Sigmoid colon (tissue), 7 donors: ENCODE data around the gene SPATA2L. TPM values are rescaled to one million over a fixed set of nuclear protein-coding genes. Genes with fewer than 3 reads are reported as not detected.
"Not testable (repeated sequence)": the region's sequence is repeated elsewhere in the genome, so short reads cannot be mapped to it uniquely, and the experiment has no call there.

Source experiments
- DNase-seq: peaks from one replicate; pipeline ENCODE4 v3.0.0-alpha.2; 2019
- H3K27ac ChIP-seq, 4 donors: fragments of 200-600 bp; sonication (generic); one replicate each; pipeline ENCODE4 v1.5.1; 2016 to 2019; ENCODE audit warnings: mild to moderate bottlenecking in 1 of 4
- H3K27me3 ChIP-seq, 3 donors: fragments of 200-600 bp; sonication (generic); one replicate each; pipeline ENCODE4 v1.5.1; 2019; ENCODE audit warnings: mild to moderate bottlenecking in 1 of 3
- H3K36me3 ChIP-seq, 4 donors: fragments of 200-600 bp; sonication (generic); one replicate each; pipeline ENCODE4 v1.5.1; 2016 to 2019
- H3K4me1 ChIP-seq, 4 donors: fragments of 200-600 bp; sonication (generic); one replicate each; pipeline ENCODE4 v1.5.1; 2017 to 2019
- H3K4me3 ChIP-seq, 4 donors: fragments of 200-600 bp; sonication (generic); one replicate each; pipeline ENCODE4 v1.5.1; 2017 to 2019; ENCODE audit warnings: mild to moderate bottlenecking in 2 of 4, moderate library complexity in 1 of 4
- H3K9me3 ChIP-seq, 4 donors: fragments of 200-600 bp in 3 of 4; sonication (generic) in 3 of 4; one replicate each; pipeline versions ENCODE4 v1.5.1 to v1.6.1; 2013 to 2019
- EP300 ChIP-seq, 4 donors: sonication (generic); formaldehyde crosslinking; IDR thresholded peaks; one replicate each; pipeline ENCODE4 v1.6.1; 2017; ENCODE audit warnings: antibody characterized with exemption in 4 of 4
- POLR2A ChIP-seq, 2 donors: fragments of 450-650 bp; IDR thresholded peaks; one replicate each; pipeline ENCODE4 v1.6.1; 2016; ENCODE audit warnings: antibody characterized with exemption in 2 of 2, mild to moderate bottlenecking in 2 of 2, moderate library complexity in 2 of 2
- POLR2AphosphoS5 ChIP-seq, 4 donors: sonication (generic); formaldehyde crosslinking; IDR thresholded peaks; one replicate each; pipeline ENCODE4 v1.6.1; 2017; ENCODE audit warnings: antibody characterized with exemption in 4 of 4
- WGBS, 2 donors: extraction: QIAGEN DNeasy Blood & Tissue Kit; methylation state at CpG; one replicate each; pipeline ENCODE4 v1.1.7; 2013; 5-methylcytosine and 5-hydroxymethylcytosine counted together
- intact Hi-C: fragments of 100-400 bp; cut with DNase I; formaldehyde crosslinking; loops from one replicate; pipeline ENCODE4 v1.15.1; 2023
- polyA plus RNA-seq, 3 donors: library from polyadenylated mRNA; stranded (reverse); fragments of 200-250 nt; gene quantifications; one replicate each; pipeline ENCODE4 v1.2.3, GENCODE V29; 2013
- total RNA-seq, 4 donors: library from RNA; depleted of rRNA; stranded (reverse); fragments of >200 nt; gene quantifications; one replicate each; pipeline ENCODE4 v1.1.0, GENCODE V29; 2016
- TF ChIP-seq, protein P1 (sequence below), 4 experiments: fragments of 450-650 bp in 3 of 4; fragments of 200-600 bp in 1 of 4; IDR thresholded peaks; one replicate each; pipeline ENCODE4 v1.5.1; 2016 to 2019; ENCODE audit warnings: antibody characterized with exemption in 4 of 4, mild to moderate bottlenecking in 3 of 4, moderate library complexity in 2 of 4
- donor health status: healthy with polysubstance abuse.
- donor health status: Bipolar disorder and iron deficiency.
- donor health status: healthy.

The SPATA2L gene
- total and polyA plus RNA-seq, 7 donors = 3.5 to 17.6 (median 11.3) TPM

DNA sequence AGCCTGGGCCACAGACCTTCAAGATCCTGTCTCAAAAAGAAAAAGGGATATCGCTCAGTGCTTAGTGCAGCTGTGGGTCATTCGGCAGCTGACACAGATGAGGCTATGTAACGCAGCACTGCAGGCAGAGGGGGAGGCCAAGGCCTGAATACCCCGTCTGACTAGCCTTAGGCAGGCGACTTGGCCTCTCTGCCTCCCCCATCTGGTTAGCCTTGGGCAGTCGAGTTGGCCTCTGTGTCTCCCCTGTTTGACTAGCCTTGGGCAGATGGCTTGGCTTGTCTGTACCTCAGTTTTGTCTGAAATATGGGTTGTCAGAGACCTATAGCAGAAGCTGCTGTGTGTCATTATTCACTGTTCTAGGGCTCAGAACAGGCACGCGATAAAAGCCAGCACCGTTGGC, 33.9 kb downstream of the SPATA2L start:
- peaks cover 0 to 8% (median 4%) of the 10 kb centered on the region in 4 donors for H3K36me3 ChIP-seq
- no peak overlapping the region for H3K4me3 ChIP-seq
- no peak for DNase-seq
- intact Hi-C loops = no loop called here
- no peaks in the 10 kb centered on the region for H3K4me1 ChIP-seq
- H3K27ac ChIP-seq = no peak overlapping the region
- H3K27me3 ChIP-seq = no peaks in the 10 kb centered on the region
- TF ChIP-seq EP300 (IDR thresholded peaks at IDR 0.05) (no peak), POLR2A (IDR thresholded peaks at IDR 0.05) (no peak), POLR2AphosphoS5 (IDR thresholded peaks at IDR 0.05) (no peak)
- TF ChIP-seq, protein P1, sequence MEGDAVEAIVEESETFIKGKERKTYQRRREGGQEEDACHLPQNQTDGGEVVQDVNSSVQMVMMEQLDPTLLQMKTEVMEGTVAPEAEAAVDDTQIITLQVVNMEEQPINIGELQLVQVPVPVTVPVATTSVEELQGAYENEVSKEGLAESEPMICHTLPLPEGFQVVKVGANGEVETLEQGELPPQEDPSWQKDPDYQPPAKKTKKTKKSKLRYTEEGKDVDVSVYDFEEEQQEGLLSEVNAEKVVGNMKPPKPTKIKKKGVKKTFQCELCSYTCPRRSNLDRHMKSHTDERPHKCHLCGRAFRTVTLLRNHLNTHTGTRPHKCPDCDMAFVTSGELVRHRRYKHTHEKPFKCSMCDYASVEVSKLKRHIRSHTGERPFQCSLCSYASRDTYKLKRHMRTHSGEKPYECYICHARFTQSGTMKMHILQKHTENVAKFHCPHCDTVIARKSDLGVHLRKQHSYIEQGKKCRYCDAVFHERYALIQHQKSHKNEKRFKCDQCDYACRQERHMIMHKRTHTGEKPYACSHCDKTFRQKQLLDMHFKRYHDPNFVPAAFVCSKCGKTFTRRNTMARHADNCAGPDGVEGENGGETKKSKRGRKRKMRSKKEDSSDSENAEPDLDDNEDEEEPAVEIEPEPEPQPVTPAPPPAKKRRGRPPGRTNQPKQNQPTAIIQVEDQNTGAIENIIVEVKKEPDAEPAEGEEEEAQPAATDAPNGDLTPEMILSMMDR (IDR thresholded peaks at IDR 0.05) = no peak
- WGBS, 2 donors = 83 to 88% methylated on average over 9 of the region's 9 CpGs
- no peaks in the 10 kb centered on the region for H3K9me3 ChIP-seq

DNA sequence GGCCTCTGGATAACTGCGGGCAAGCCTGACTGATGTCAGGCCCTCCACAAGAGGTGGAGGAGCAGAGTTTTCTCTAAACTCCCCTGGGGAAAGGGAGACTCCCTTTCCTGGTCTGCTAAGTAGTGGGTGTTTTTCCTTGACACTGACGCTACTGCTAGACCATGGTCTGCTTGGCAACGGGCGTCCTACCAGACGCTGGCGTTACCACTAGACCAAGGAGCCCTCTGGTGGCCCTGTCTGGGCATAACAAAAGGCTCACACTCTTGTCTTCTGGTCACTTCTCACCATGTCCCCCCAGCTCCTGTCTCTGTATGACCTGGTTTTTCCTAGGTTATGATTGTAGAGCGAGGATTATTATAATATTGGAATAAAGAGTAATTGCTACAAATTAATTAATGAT, 34.5 kb downstream of the SPATA2L start:
- H3K9me3 ChIP-seq, intact Hi-C loops, H3K4me3 ChIP-seq, H3K4me1 ChIP-seq, DNase-seq, H3K27ac ChIP-seq, H3K27me3 ChIP-seq: not testable (repeated sequence)
- peaks cover 0 to 13% (median 4%) of the 10 kb centered on the region in 4 donors for H3K36me3 ChIP-seq
- WGBS, 2 donors = 62 to 66% methylated on average over 7 of the region's 7 CpGs

DNA sequence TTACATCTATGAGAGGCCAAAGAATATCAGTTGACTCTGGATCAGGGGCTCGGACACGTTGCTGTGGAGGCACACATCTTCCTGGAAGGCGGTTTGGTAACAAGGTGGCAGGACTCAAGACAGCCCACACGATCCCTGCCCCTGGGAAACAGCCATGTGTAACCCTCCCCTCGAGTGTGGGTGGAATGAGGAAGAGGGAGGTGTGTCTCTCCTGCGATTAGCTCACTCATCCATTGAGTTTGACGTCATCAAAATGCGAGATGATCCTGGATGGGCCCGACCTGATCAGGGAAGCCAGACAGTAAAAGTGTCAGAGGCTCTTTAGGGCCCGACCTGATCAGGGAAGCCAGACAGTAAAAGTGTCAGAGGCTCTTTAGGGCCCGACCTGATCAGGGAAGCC, 37.3 kb downstream of the SPATA2L start:
- H3K27ac ChIP-seq, DNase-seq, H3K9me3 ChIP-seq, intact Hi-C loops, H3K27me3 ChIP-seq, H3K4me3 ChIP-seq, H3K4me1 ChIP-seq: not testable (repeated sequence)
- WGBS, 2 donors = 83 to 87% methylated on average over 10 of the region's 11 CpGs
- peaks cover 0 to 25% (median 4%) of the 10 kb centered on the region in 4 donors for H3K36me3 ChIP-seq

DNA sequence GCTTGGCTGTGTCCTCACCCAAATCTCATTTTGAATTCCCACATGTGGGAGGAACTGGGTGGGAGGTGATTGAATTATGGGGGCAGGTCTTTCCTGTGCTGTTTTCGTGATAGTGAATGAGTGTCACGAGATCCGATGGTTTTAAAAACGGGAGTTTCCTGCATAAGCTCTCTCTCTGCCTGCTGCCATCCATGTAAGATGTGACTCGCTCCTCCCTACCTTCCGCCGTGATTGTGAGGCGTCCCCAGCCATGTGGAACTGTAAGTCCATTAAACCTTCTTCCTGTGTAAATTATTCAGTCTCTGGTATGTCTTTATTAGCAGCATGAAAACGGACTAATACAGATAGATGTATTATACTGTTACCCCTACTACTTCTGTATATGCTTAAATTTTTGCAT, 40.3 kb downstream of the SPATA2L start:
- H3K27ac ChIP-seq = no peak overlapping the region
- no peak for DNase-seq
- intact Hi-C loops = no loop called here
- WGBS, 2 donors = 96 to 97% methylated on average over 9 of the region's 9 CpGs
- H3K4me3 ChIP-seq = no peak overlapping the region
- H3K36me3 ChIP-seq = peaks cover 0 to 25% (median 4%) of the 10 kb centered on the region in 4 donors
- TF ChIP-seq POLR2AphosphoS5 (IDR thresholded peaks at IDR 0.05) = no peak
- TF ChIP-seq POLR2A (IDR thresholded peaks at IDR 0.05) = no peak
- TF ChIP-seq, protein P1 (IDR thresholded peaks at IDR 0.05) = no peak
- H3K27me3 ChIP-seq = no peaks in the 10 kb centered on the region
- no peaks in the 10 kb centered on the region for H3K9me3 ChIP-seq
- H3K4me1 ChIP-seq = peaks cover 0 to 24% (median 20%) of the 10 kb centered on the region in 4 donors

DNA sequence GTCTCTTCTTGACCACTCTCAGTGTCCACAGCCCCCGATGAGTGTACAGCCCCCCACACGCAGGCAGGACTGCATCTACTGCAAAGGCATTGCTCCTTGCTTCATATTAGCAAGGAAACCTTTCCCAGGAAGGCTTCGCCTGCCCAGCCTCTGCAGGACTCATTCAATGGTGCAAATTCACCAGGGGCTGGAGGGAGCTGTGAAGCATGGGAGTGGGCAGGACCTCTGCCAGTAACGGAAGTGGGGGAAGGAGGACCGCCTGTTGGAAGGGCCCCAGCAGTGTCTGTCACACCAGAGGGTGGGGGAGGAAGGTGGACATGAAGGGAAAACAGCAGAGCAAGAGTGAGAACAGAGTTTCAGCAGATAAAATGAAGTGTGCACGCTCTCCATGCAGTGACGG, 41.4 kb downstream of the SPATA2L start:
- no peak overlapping the region for H3K27ac ChIP-seq
- peaks cover 0 to 25% (median 4%) of the 10 kb centered on the region in 4 donors for H3K36me3 ChIP-seq
- H3K4me1 ChIP-seq = peaks cover 0 to 28% (median 23%) of the 10 kb centered on the region in 4 donors
- no peak for DNase-seq
- H3K9me3 ChIP-seq = no peaks in the 10 kb centered on the region
- intact Hi-C loops = no loop called here
- TF ChIP-seq POLR2A (IDR thresholded peaks at IDR 0.05) = no peak
- TF ChIP-seq EP300 (IDR thresholded peaks at IDR 0.05) = no peak
- TF ChIP-seq, protein P1 (IDR thresholded peaks at IDR 0.05) = no peak
- TF ChIP-seq POLR2AphosphoS5 (IDR thresholded peaks at IDR 0.05) = no peak
- H3K4me3 ChIP-seq = no peak overlapping the region
- H3K27me3 ChIP-seq = no peaks in the 10 kb centered on the region
- 95% methylated on average over 7 of the region's 7 CpGs for WGBS, 2 donors

DNA sequence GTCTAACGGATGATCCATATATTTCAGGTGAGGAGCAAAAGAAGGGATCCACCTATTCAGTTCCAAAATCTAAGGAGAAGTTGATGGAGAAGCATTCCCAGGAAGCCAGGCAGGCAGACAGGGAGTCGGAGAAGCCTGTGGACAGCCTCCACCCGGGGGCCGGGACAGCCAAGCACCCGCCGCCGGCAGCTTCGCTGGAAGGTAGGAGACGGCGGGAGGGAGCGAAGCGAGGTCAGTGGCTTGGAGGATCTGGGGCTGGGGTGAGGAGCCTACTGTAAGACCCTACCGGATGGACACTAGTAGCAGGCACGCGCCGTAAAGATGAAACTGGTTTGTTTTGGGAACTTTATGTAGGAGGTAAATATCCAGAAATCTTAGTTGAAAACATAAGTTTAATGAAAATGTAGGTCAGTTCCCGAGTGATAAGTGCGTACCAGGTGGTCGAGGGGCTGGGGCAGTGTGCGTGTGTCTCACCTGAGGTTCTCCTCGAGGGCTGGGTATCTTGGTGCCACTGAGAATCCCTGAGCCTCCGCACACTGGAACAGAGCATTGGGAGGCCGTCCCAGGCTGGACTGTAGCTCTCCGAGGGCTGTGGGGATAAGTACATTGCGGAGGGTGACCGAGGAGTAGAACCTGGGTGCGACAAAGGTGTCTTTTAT, 43.2 kb downstream of the SPATA2L start:
- TF ChIP-seq EP300 (IDR thresholded peaks at IDR 0.05) (no peak), POLR2AphosphoS5 (IDR thresholded peaks at IDR 0.05) (peak in 1 of 4 donors; percentile 2)
- H3K4me1 ChIP-seq = peaks cover 0 to 28% (median 23%) of the 10 kb centered on the region in 4 donors
- WGBS, 2 donors = 9 to 20% methylated on average over 27 of the region's 27 CpGs
- no peaks in the 10 kb centered on the region for H3K9me3 ChIP-seq
- intact Hi-C loops = loop anchor here (5.0 kb wide), 1 partner anchor 64 kb away; the partner anchor contains the start of genes VPS9D1 and ZNF276
- H3K27me3 ChIP-seq = no peaks in the 10 kb centered on the region
- no peak for DNase-seq
- H3K27ac ChIP-seq = peak overlapping the region; percentile 83 to 86 (median 84)
- H3K4me3 ChIP-seq = peak overlapping the region; percentile 93 to 99 (median 97)
- H3K36me3 ChIP-seq = peaks cover 0 to 23% (median 1%) of the 10 kb centered on the region in 4 donors
